MCF 10A (cell line): ENCODE results near the gene FAM228A. TPM values are rescaled to one million over a fixed set of nuclear protein-coding genes. Genes with fewer than 3 reads are reported as not detected.

Experiments used
- BruUV-seq: library from RNA; stranded (reverse); fragments of 400-500 nt; replicated peaks from 2 replicates; lab custom pipeline; 2021; lab: Mats Ljungman, UMichigan
- CTCF ChIA-PET: fragments of 300-600 bp; sonication (Branson Sonifier 250); formaldehyde crosslinking; extraction: SDS; loops from one replicate; lab custom pipeline; 2021; ENCODE audit warnings: antibody characterized with exemption, inconsistent platforms; lab: Yijun Ruan, JAX
- POLR2A ChIA-PET: fragments of 300-600, 350-650 bp; sonication (Branson Sonifier 250); formaldehyde crosslinking; extraction: SDS; loops from one replicate; lab custom pipeline; 2020; ENCODE audit warnings: antibody characterized with exemption, inconsistent platforms; lab: Yijun Ruan, JAX
- DNase-seq: peaks from one replicate; pipeline ENCODE4 v3.0.0-alpha.2; 2018; ENCODE audit not compliant: unreplicated experiment
- H3K27ac Mint-ChIP-seq: one replicate; pipeline ENCODE4 v1.8.0; 2022; ENCODE audit warnings: mild to moderate bottlenecking, low read depth, mixed read lengths; ENCODE audit not compliant: unreplicated experiment
- H3K27me3 Mint-ChIP-seq: one replicate; pipeline ENCODE4 v1.8.0; 2022; ENCODE audit warnings: mixed read lengths; ENCODE audit not compliant: insufficient read depth, unreplicated experiment
- H3K36me3 Mint-ChIP-seq: one replicate; pipeline ENCODE4 v1.8.0; 2022; ENCODE audit warnings: mild to moderate bottlenecking, moderate library complexity, mixed read lengths; ENCODE audit not compliant: insufficient read depth, unreplicated experiment
- H3K4me1 Mint-ChIP-seq: one replicate; pipeline ENCODE4 v1.8.0; 2022; ENCODE audit warnings: mixed read lengths; ENCODE audit not compliant: insufficient read depth, unreplicated experiment
- H3K4me3 Mint-ChIP-seq: one replicate; pipeline ENCODE4 v1.8.0; 2022; ENCODE audit warnings: mild to moderate bottlenecking, moderate library complexity, mixed read lengths; ENCODE audit not compliant: unreplicated experiment
- H3K9me3 Mint-ChIP-seq: one replicate; pipeline ENCODE4 v1.8.0; 2022; ENCODE audit warnings: mixed read lengths; ENCODE audit not compliant: unreplicated experiment
- CTCF ChIP-seq: fragments of 200-600 bp; IDR thresholded peaks from one replicate; pipeline ENCODE4 v1.8.0; 2022; ENCODE audit warnings: antibody characterized with exemption, mild to moderate bottlenecking; ENCODE audit not compliant: unreplicated experiment
- intact Hi-C: fragments of 100-400 bp; cut with micrococcal nuclease; formaldehyde crosslinking; loops from 2 replicates; pipeline ENCODE4 v1.14.1; 2022
- total RNA-seq: library from RNA; stranded (reverse); gene quantifications from 2 replicates; pipeline ENCODE4 v1.2.3, GENCODE V29; 2022

Gene FAM228A
- total RNA-seq, 1 experiment from 2014 or later = not detected

GRCh38 chr2:24176326-24176725 is 1.5 kb downstream of the FAM228A start:
- no peaks in the 10 kb centered on the region for H3K9me3 Mint-ChIP-seq
- ChIA-PET POLR2A (interaction anchor here (0.7 to 0.8 kb wide), 2 partner anchors 35 to 264 kb away, joined by 3 read pairs; no protein-coding TSS in a partner anchor), CTCF (interaction anchor here (0.6 to 1.3 kb wide), 2 partner anchors 14 to 228 kb away, joined by 3 to 4 read pairs; no protein-coding TSS in a partner anchor)
- no peak overlapping the region for H3K27ac Mint-ChIP-seq
- intact Hi-C loops = no loop called here
- no peak for DNase-seq
- BruUV-seq = no TSS peak
- TF ChIP-seq CTCF = no peak
- no peak overlapping the region for H3K4me3 Mint-ChIP-seq
- H3K4me1 Mint-ChIP-seq = no peaks in the 10 kb centered on the region
- no peaks in the 10 kb centered on the region for H3K36me3 Mint-ChIP-seq
- H3K27me3 Mint-ChIP-seq = no peaks in the 10 kb centered on the region

- POLR2A ChIA-PET = interaction anchor here (0.9 kb wide), 1 partner anchor 11 kb away, joined by 3 read pairs; no protein-coding TSS in a partner anchor
Observed at GRCh38 chr2:24179683-24180082, 4.8 kb downstream of the FAM228A start.

GRCh38 chr2:24181849-24182248 is 7.0 kb downstream of the FAM228A start:
- H3K27me3 Mint-ChIP-seq = no peaks in the 10 kb centered on the region
- H3K36me3 Mint-ChIP-seq = no peaks in the 10 kb centered on the region
- no TSS peak for BruUV-seq
- no peak for DNase-seq
- intact Hi-C loops = no loop called here
- H3K27ac Mint-ChIP-seq = no peak overlapping the region
- ChIA-PET CTCF (interaction anchor here (0.7 kb wide), 1 partner anchor 208 kb away, joined by 4 read pairs; no protein-coding TSS in a partner anchor), POLR2A (no interaction called here)
- H3K9me3 Mint-ChIP-seq = no peaks in the 10 kb centered on the region
- H3K4me3 Mint-ChIP-seq = no peak overlapping the region
- H3K4me1 Mint-ChIP-seq = peaks cover 7% of the 10 kb centered on the region
- no peak for TF ChIP-seq CTCF

More at GRCh38 chr2:24179683-24180082, 4.8 kb downstream of the FAM228A start:
- CTCF ChIA-PET = interaction anchor here (0.6 kb wide), 2 partner anchors 32 to 1317 kb away, joined by 3 read pairs; no protein-coding TSS in a partner anchor
- intact Hi-C loops = no loop called here
- no peaks in the 10 kb centered on the region for H3K27me3 Mint-ChIP-seq
- no TSS peak for BruUV-seq
- DNase-seq = no peak
- H3K4me3 Mint-ChIP-seq = no peak overlapping the region
- no peaks in the 10 kb centered on the region for H3K9me3 Mint-ChIP-seq
- no peak for TF ChIP-seq CTCF
- H3K36me3 Mint-ChIP-seq = no peaks in the 10 kb centered on the region
- H3K4me1 Mint-ChIP-seq = peaks cover 6% of the 10 kb centered on the region
- H3K27ac Mint-ChIP-seq = no peak overlapping the region

- TF ChIP-seq CTCF = no peak
- intact Hi-C loops = no loop called here
- no peaks in the 10 kb centered on the region for H3K36me3 Mint-ChIP-seq
- no peaks in the 10 kb centered on the region for H3K27me3 Mint-ChIP-seq
- DNase-seq = no peak
- H3K4me3 Mint-ChIP-seq = no peak overlapping the region
- POLR2A ChIA-PET = no interaction called here
- H3K27ac Mint-ChIP-seq = no peak overlapping the region
- peaks cover 11% of the 10 kb centered on the region for H3K4me1 Mint-ChIP-seq
- H3K9me3 Mint-ChIP-seq = peaks cover 1% of the 10 kb centered on the region
- CTCF ChIA-PET = no interaction called here
- no TSS peak for BruUV-seq
Observed at GRCh38 chr2:24182507-24182906, 7.7 kb downstream of the FAM228A start.
